ENCODE results near the gene AHCTF1. TPM values are rescaled to one million over a fixed set of nuclear protein-coding genes. Genes with fewer than 3 reads are reported as not detected.

Gene AHCTF1
- total RNA-seq, 4 donors from 2014 or later: 36.5 to 84.4 (median 45.3) TPM

DNA sequence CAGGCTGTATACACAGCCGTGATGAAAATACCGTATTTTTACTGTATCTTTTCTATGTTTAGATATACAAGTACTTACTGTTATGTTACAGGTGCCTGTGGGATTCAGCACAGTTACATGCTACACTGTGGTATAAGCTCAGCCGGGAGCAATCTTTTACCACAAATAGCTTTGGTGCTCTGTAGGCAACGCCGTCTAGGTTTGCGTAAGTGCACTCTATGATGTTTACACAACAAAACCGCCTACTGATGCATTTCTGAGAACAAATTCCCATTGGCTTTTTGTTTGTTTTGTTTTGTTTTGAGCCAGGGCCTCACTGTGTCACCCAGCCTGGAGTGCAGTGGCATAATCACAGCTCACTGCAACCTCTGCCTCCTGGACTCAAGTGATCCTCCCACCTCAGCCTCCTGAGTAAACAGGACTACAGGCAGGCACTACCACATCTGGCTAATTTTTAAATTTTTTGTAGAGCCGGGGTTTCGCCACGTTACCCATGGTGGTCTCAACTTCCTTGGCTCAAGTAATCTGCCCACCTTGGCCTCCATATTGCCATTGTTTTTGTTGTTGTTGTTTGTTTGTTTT lies 126.5 kb downstream of the AHCTF1 start:
- 71 to 72% methylated on average over 10 of the region's 10 CpGs for WGBS, 2 donors
- no peak overlapping the region for H3K4me3 ChIP-seq (replicated peaks in 1 of 3)
- H3K36me3 ChIP-seq: no peaks in the 10 kb centered on the region
- H3K4me1 ChIP-seq: no peaks in the 10 kb centered on the region
- no peaks in the 10 kb centered on the region for H3K9me3 ChIP-seq
- DNase-seq: no peak
- intact Hi-C loops (cut with DNase I): no loop called here
- TF ChIP-seq POLR2A (IDR thresholded peaks at IDR 0.05): no peak
- TF ChIP-seq, protein P1, sequence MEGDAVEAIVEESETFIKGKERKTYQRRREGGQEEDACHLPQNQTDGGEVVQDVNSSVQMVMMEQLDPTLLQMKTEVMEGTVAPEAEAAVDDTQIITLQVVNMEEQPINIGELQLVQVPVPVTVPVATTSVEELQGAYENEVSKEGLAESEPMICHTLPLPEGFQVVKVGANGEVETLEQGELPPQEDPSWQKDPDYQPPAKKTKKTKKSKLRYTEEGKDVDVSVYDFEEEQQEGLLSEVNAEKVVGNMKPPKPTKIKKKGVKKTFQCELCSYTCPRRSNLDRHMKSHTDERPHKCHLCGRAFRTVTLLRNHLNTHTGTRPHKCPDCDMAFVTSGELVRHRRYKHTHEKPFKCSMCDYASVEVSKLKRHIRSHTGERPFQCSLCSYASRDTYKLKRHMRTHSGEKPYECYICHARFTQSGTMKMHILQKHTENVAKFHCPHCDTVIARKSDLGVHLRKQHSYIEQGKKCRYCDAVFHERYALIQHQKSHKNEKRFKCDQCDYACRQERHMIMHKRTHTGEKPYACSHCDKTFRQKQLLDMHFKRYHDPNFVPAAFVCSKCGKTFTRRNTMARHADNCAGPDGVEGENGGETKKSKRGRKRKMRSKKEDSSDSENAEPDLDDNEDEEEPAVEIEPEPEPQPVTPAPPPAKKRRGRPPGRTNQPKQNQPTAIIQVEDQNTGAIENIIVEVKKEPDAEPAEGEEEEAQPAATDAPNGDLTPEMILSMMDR (IDR thresholded peaks at IDR 0.05): no peak
- H3K27ac ChIP-seq: no peak overlapping the region
- no peaks in the 10 kb centered on the region for H3K27me3 ChIP-seq

DNA sequence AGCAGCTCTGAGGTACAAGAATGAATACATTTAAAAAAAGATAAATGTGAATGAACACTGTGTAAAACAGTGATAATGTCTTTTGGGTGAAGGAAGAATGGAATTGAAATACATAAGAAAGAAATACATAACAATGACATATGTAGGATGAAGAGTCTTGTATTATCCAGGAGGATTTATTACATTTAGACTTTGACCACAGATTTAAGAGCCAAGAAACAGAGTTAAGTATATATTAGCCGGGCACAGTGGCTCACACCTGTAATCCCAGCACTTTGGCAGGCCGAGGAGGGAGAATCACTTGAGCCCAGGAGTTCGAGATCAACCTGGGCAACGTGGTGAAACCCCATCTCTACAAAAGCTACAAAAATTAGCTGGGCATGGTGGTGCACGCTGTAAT lies 127.9 kb downstream of the AHCTF1 start:
- Histone ChIP-seq H3K4me1 (no peaks in the 10 kb centered on the region), H3K27ac (no peak overlapping the region), H3K9me3 (no peaks in the 10 kb centered on the region), H3K36me3 (no peaks in the 10 kb centered on the region), H3K4me3 (replicated peaks in 1 of 3) (no peak overlapping the region), H3K27me3 (no peaks in the 10 kb centered on the region)
- WGBS, 2 donors: 87 to 92% methylated on average over 5 of the region's 5 CpGs
- no peak for DNase-seq
- intact Hi-C loops (cut with DNase I): no loop called here
- no peak for TF ChIP-seq POLR2A (IDR thresholded peaks at IDR 0.05)
- TF ChIP-seq, protein P1 (IDR thresholded peaks at IDR 0.05): no peak

DNA sequence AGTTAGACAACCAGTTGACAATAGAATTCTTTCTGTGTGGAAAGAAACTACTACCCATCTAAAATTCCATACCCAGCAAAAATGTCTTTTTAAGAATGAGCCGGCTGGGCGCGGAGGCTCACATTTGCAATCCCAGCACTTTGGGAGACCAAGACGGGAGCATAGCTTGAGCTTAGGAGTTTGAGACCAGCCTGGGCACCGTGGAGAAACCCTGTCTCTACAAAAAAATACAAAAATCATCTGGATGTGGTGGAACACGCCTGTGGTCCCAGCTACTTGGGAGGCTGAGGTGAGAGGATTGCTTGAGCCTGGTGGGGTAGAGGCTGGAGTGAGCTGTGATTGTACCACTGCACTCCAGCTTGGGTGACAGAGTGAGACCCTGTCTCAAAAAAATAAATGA lies 128.4 kb downstream of the AHCTF1 start:
- Histone ChIP-seq H3K9me3 (no peaks in the 10 kb centered on the region), H3K4me1 (no peaks in the 10 kb centered on the region), H3K4me3 (replicated peaks in 1 of 3) (no peak overlapping the region), H3K36me3 (no peaks in the 10 kb centered on the region), H3K27ac (no peak overlapping the region), H3K27me3 (no peaks in the 10 kb centered on the region)
- TF ChIP-seq, protein P1 (IDR thresholded peaks at IDR 0.05): no peak
- TF ChIP-seq POLR2A (IDR thresholded peaks at IDR 0.05): no peak
- intact Hi-C loops (cut with DNase I): no loop called here
- DNase-seq: no peak
- WGBS, 2 donors: 91 to 94% methylated on average over 6 of the region's 6 CpGs

DNA sequence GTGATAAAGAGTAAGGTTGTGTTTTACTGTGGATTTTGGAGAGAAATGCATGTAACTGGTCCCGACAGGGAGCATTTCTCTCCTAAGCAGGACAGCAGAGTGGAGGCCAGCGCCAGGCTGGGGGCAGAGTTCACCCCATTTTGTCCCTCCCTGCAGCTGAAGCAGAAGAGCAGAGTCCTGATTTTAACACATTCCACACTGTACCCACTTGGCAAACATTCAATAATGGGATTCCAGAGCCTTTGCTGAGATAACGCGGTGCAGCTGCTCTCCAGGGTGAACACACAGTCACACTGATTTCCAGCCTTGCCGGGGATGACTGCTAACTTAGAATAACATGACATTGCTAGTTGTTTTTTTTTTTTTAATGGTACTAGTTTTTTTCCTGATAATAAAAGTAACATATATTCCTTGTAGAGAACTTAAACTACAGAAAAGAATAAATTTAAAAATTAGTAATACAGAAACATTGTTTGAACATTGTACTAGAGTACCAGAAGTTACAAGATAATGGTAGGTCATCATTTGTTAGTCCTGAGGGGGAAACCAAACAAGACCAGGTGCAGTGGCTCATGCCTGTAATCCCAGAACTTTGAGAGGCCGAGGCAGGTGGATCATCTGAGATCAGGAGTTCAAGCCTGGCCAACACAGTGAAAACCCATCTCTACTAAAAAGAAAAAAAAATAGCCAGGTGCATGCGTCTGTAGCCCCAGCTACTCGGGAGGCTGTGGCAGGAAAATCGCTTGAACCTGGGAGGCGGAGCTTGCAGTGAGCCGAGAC lies 130.3 kb downstream of the AHCTF1 start:
- H3K36me3 ChIP-seq: no peaks in the 10 kb centered on the region
- TF ChIP-seq POLR2A (IDR thresholded peaks at IDR 0.05): no peak
- TF ChIP-seq, protein P1 (IDR thresholded peaks at IDR 0.05): no peak
- H3K27me3 ChIP-seq: no peaks in the 10 kb centered on the region
- H3K27ac ChIP-seq: no peak overlapping the region
- H3K4me3 ChIP-seq (replicated peaks in 1 of 3): no peak overlapping the region
- intact Hi-C loops (cut with DNase I): no loop called here
- 72 to 73% methylated on average over 11 of the region's 11 CpGs for WGBS, 2 donors
- no peaks in the 10 kb centered on the region for H3K9me3 ChIP-seq
- no peaks in the 10 kb centered on the region for H3K4me1 ChIP-seq
- no peak for DNase-seq

DNA sequence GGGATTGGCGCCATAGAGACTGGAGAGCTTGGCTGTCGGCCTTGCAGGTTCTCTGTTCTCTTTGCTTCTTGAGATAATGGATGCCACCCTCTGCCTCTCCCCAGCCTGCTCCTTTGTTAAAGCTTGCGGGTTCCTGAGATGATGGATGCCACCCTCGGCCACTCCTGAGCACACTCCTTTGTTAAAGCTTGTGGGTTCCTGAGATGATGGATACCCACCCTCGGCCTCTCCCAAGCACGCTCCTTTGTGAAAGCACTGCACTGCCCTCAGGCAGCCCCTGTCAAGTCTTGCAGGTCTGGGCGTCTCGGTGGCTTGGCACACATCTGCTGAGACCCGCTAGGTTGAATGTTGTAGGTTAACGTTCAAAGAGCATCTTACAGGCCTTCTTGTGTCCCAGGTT lies 131.0 kb downstream of the AHCTF1 start:
- Histone ChIP-seq H3K36me3 (no peaks in the 10 kb centered on the region), H3K27me3 (no peaks in the 10 kb centered on the region), H3K4me3 (replicated peaks in 1 of 3) (no peak overlapping the region), H3K9me3 (no peaks in the 10 kb centered on the region), H3K4me1 (no peaks in the 10 kb centered on the region), H3K27ac (no peak overlapping the region)
- 86 to 91% methylated on average over 10 of the region's 10 CpGs for WGBS, 2 donors
- intact Hi-C loops (cut with DNase I): no loop called here
- DNase-seq: no peak
- TF ChIP-seq POLR2A (IDR thresholded peaks at IDR 0.05): no peak
- TF ChIP-seq, protein P1 (IDR thresholded peaks at IDR 0.05): no peak

Data from thyroid gland (tissue), 4 donors.